DOHH2 (cell line): ENCODE results near the gene UBE2S.

Experiments used
- CTCF ChIP-seq: fragments of 200-600 bp; sonication (generic); IDR thresholded peaks from one replicate; pipeline ENCODE4 v1.5.1; 2014; ENCODE audit warnings: antibody characterized with exemption, mild to moderate bottlenecking, low read depth, low read length; ENCODE audit not compliant: poor library complexity, severe bottlenecking
- EZH2phosphoT487 ChIP-seq: fragments of 200-600 bp; sonication (generic); IDR thresholded peaks from 2 replicates; pipeline ENCODE4 v1.6.1; 2017; ENCODE audit warnings: borderline replicate concordance, mild to moderate bottlenecking, antibody characterized with exemption, low read length, moderate library complexity, mixed read lengths

- TF ChIP-seq CTCF (no peak), EZH2phosphoT487 (no peak)
These were observed 15.6 kb downstream of the UBE2S start for GRCh38 chr19:55391702-55392615.
